Astrocyte (in vitro differentiated cells and primary cell): ENCODE results near the gene CRY1. TPM values are rescaled to one million over a fixed set of nuclear protein-coding genes. Genes with fewer than 3 reads are reported as not detected.

Source experiments
- DNase-seq: peaks from one replicate; pipeline ENCODE4 v3.0.0-alpha.2; 2010; ENCODE audit warnings: low read depth
- FAIRE-seq: peaks from 2 replicates; lab custom pipeline; 2011; peaks lifted over from hg19 to GRCh38; lab: Jason Lieb, UNC
- H2AFZ ChIP-seq: 2 replicates; pipeline ENCODE4 v1.6.0; 2012; ENCODE audit warnings: low read depth, low read length, inconsistent platforms
- H3K27ac ChIP-seq: 2 replicates; pipeline ENCODE4 v1.5.1; 2011; ENCODE audit warnings: low read depth, low read length, inconsistent platforms
- H3K27me3 ChIP-seq: 2 replicates; pipeline ENCODE4 v1.6.0; 2011; ENCODE audit warnings: low read length, inconsistent platforms; ENCODE audit not compliant: insufficient read depth
- H3K36me3 ChIP-seq: 2 replicates; pipeline ENCODE4 v1.5.1; 2011; ENCODE audit warnings: low read length, inconsistent platforms; ENCODE audit not compliant: insufficient read depth
- H3K4me1 ChIP-seq: 2 replicates; pipeline ENCODE4 v1.5.1; 2011; ENCODE audit warnings: low read length, inconsistent platforms; ENCODE audit not compliant: insufficient read depth
- H3K4me2 ChIP-seq: 2 replicates; pipeline ENCODE4 v1.6.0; 2012; ENCODE audit warnings: low read length, inconsistent platforms
- H3K4me3 ChIP-seq: 2 replicates; pipeline ENCODE4 v1.5.1; 2011; ENCODE audit warnings: low read depth, mild to moderate bottlenecking, low read length, inconsistent platforms; ENCODE audit not compliant: insufficient read depth
- H3K79me2 ChIP-seq: 2 replicates; pipeline ENCODE4 v1.6.0; 2012; ENCODE audit warnings: mild to moderate bottlenecking, low read length, inconsistent platforms; ENCODE audit not compliant: insufficient read depth
- H3K9ac ChIP-seq: 2 replicates; pipeline ENCODE4 v1.6.0; 2012; ENCODE audit warnings: mild to moderate bottlenecking, low read length, inconsistent platforms
- H3K9me3 ChIP-seq: 2 replicates; pipeline ENCODE4 v1.5.1; 2012; ENCODE audit warnings: low read depth, mild to moderate bottlenecking, low read length, inconsistent platforms; ENCODE audit not compliant: insufficient read depth
- H4K20me1 ChIP-seq: 2 replicates; pipeline ENCODE4 v1.6.0; 2012; ENCODE audit warnings: low read length, inconsistent platforms; ENCODE audit not compliant: insufficient read depth
- H3K27ac Mint-ChIP-seq: one replicate; pipeline ENCODE4 v1.8.0; 2021; ENCODE audit warnings: mild to moderate bottlenecking, mixed read lengths; ENCODE audit not compliant: unreplicated experiment
- H3K27me3 Mint-ChIP-seq: one replicate; pipeline ENCODE4 v1.8.0; 2021; ENCODE audit warnings: low read depth, mixed read lengths; ENCODE audit not compliant: unreplicated experiment
- H3K36me3 Mint-ChIP-seq: one replicate; pipeline ENCODE4 v1.8.0; 2021; ENCODE audit warnings: low read depth, mixed read lengths; ENCODE audit not compliant: unreplicated experiment
- H3K4me1 Mint-ChIP-seq: one replicate; pipeline ENCODE4 v1.8.0; 2021; ENCODE audit warnings: low read depth, mixed read lengths; ENCODE audit not compliant: unreplicated experiment
- H3K4me3 Mint-ChIP-seq: one replicate; pipeline ENCODE4 v1.8.0; 2021; ENCODE audit warnings: mild to moderate bottlenecking, moderate library complexity, mixed read lengths; ENCODE audit not compliant: unreplicated experiment
- H3K9me3 Mint-ChIP-seq: one replicate; pipeline ENCODE4 v1.8.0; 2021; ENCODE audit warnings: mild to moderate bottlenecking, mixed read lengths; ENCODE audit not compliant: unreplicated experiment
- EZH2 ChIP-seq: IDR thresholded peaks from 2 replicates; pipeline ENCODE4 v1.6.1; 2012; ENCODE audit warnings: mild to moderate bottlenecking, low read length, inconsistent platforms; ENCODE audit not compliant: insufficient read depth
- total RNA-seq: library from RNA; stranded (reverse); gene quantifications from 2 replicates; pipeline ENCODE4 v1.2.1, GENCODE V29; 2021
- TF ChIP-seq, protein P1 (sequence below): IDR thresholded peaks from 2 replicates; pipeline ENCODE4 v1.5.1; 2011; ENCODE audit warnings: low read depth, mild to moderate bottlenecking, inconsistent platforms, low read length, moderate library complexity; ENCODE audit not compliant: insufficient read depth

The CRY1 gene
- total RNA-seq, 1 donor from 2014 or later: 18.3 TPM

DNA sequence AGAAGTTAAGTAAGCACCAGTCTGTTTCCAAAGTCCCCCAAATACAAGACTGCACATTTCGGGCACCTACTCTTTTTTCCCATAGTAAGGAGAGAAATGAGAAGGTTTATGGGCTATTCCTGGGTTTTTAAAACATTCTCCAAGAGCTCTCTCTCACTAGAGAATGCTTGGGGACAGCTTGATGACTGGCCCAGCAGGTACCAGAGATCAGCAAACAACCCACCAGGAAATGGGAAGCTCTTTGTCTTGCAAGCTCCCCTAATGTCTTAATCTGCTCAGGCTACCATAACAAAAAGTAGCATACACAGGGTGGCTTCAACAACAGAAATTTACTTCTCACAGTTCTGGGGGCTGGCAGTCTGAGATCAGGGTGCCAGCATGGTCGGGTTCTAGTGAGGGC lies 41.8 kb upstream of the CRY1 start:
- Mint-ChIP-seq H3K4me1 (no peaks in the 10 kb centered on the region), H3K27me3 (peaks cover 13% of the 10 kb centered on the region), H3K27ac (no peak overlapping the region), H3K36me3 (no peaks in the 10 kb centered on the region), H3K9me3 (no peaks in the 10 kb centered on the region), H3K4me3 (no peak overlapping the region)
- H3K27ac ChIP-seq: no peak overlapping the region
- FAIRE-seq (no peak), DNase-seq (no peak)
- TF ChIP-seq, protein P1, sequence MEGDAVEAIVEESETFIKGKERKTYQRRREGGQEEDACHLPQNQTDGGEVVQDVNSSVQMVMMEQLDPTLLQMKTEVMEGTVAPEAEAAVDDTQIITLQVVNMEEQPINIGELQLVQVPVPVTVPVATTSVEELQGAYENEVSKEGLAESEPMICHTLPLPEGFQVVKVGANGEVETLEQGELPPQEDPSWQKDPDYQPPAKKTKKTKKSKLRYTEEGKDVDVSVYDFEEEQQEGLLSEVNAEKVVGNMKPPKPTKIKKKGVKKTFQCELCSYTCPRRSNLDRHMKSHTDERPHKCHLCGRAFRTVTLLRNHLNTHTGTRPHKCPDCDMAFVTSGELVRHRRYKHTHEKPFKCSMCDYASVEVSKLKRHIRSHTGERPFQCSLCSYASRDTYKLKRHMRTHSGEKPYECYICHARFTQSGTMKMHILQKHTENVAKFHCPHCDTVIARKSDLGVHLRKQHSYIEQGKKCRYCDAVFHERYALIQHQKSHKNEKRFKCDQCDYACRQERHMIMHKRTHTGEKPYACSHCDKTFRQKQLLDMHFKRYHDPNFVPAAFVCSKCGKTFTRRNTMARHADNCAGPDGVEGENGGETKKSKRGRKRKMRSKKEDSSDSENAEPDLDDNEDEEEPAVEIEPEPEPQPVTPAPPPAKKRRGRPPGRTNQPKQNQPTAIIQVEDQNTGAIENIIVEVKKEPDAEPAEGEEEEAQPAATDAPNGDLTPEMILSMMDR: no peak
- no peak for TF ChIP-seq EZH2
- H4K20me1 ChIP-seq: no peaks in the 10 kb centered on the region
- H3K4me2 ChIP-seq: no peak overlapping the region
- H3K9ac ChIP-seq: no peak overlapping the region
- H3K27me3 ChIP-seq: no peaks in the 10 kb centered on the region
- H3K4me1 ChIP-seq: no peaks in the 10 kb centered on the region
- H3K36me3 ChIP-seq: no peaks in the 10 kb centered on the region
- H3K79me2 ChIP-seq: no peaks in the 10 kb centered on the region
- H2AFZ ChIP-seq: no peak overlapping the region
- no peak overlapping the region for H3K4me3 ChIP-seq
- no peaks in the 10 kb centered on the region for H3K9me3 ChIP-seq

DNA sequence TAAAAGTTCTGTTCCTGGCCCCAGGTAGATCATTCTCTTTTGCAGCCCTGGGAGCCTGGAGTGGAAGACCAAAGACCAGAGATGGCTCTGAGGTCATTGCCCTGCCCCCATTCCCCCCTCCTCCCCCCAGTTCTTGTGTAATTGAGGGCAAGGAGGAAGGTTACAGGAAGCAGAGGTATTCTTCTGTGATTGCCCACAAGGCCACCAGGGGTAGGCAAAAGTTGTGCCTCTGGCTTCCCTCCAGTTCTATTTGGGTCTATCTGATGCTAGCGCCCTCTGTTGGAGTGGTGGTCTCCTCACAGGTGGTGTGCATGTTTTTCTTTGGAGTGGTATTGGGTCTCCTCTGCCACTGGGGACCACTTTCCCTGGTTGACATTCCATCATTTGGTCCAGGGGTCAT lies 41.2 kb upstream of the CRY1 start:
- H3K9ac ChIP-seq: no peak overlapping the region
- H3K9me3 Mint-ChIP-seq: no peaks in the 10 kb centered on the region
- H2AFZ ChIP-seq: no peak overlapping the region
- H3K27me3 Mint-ChIP-seq: peaks cover 12% of the 10 kb centered on the region
- no peak for DNase-seq
- H3K27ac Mint-ChIP-seq: no peak overlapping the region
- no peaks in the 10 kb centered on the region for H3K9me3 ChIP-seq
- no peaks in the 10 kb centered on the region for H3K79me2 ChIP-seq
- H3K4me3 ChIP-seq: no peak overlapping the region
- no peak overlapping the region for H3K27ac ChIP-seq
- no peaks in the 10 kb centered on the region for H3K4me1 ChIP-seq
- H3K4me3 Mint-ChIP-seq: no peak overlapping the region
- no peaks in the 10 kb centered on the region for H3K27me3 ChIP-seq
- no peak for TF ChIP-seq EZH2
- TF ChIP-seq, protein P1: no peak
- H3K36me3 ChIP-seq: no peaks in the 10 kb centered on the region
- H3K4me1 Mint-ChIP-seq: no peaks in the 10 kb centered on the region
- H4K20me1 ChIP-seq: no peaks in the 10 kb centered on the region
- FAIRE-seq: no peak
- no peaks in the 10 kb centered on the region for H3K36me3 Mint-ChIP-seq
- H3K4me2 ChIP-seq: no peak overlapping the region

DNA sequence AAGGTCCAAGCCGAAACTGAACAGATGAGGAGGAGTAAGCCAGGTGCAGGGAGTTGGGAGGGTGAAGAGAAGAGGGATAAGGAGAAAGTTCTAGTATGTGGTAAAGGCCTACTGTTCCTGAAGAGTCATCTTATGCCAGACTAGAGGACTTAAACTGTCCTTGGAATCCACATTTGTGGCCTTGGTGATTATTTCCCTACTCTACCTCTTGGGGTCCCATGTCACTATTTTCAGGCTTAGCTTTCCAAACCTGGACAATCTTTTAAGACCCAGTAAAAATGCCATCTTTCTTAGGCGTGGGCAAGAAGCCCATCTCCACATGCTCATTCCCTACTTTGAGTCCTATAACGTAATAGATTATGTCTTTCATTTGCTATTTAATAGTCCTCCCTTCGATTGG lies 40.1 kb upstream of the CRY1 start:
- no peak for DNase-seq
- no peak overlapping the region for H2AFZ ChIP-seq
- H3K27ac Mint-ChIP-seq: no peak overlapping the region
- TF ChIP-seq EZH2: no peak
- TF ChIP-seq, protein P1: no peak
- H3K36me3 ChIP-seq: no peaks in the 10 kb centered on the region
- H3K9me3 ChIP-seq: no peaks in the 10 kb centered on the region
- H3K4me3 ChIP-seq: no peak overlapping the region
- H3K79me2 ChIP-seq: no peaks in the 10 kb centered on the region
- peaks cover 12% of the 10 kb centered on the region for H3K27me3 Mint-ChIP-seq
- no peak for FAIRE-seq
- H3K27me3 ChIP-seq: no peaks in the 10 kb centered on the region
- H3K4me1 Mint-ChIP-seq: no peaks in the 10 kb centered on the region
- no peaks in the 10 kb centered on the region for H3K9me3 Mint-ChIP-seq
- H3K4me2 ChIP-seq: no peak overlapping the region
- H4K20me1 ChIP-seq: no peaks in the 10 kb centered on the region
- H3K9ac ChIP-seq: no peak overlapping the region
- no peaks in the 10 kb centered on the region for H3K36me3 Mint-ChIP-seq
- H3K4me3 Mint-ChIP-seq: no peak overlapping the region
- no peaks in the 10 kb centered on the region for H3K4me1 ChIP-seq
- no peak overlapping the region for H3K27ac ChIP-seq
